Lower leg skin (tissue), 4 donors: ENCODE results near the gene PAX7. TPM values are rescaled to one million over a fixed set of nuclear protein-coding genes. Genes with fewer than 3 reads are reported as not detected.

Source experiments
- DNase-seq, 2 donors: peaks; one replicate each; pipeline ENCODE4 v3.0.0-alpha.2; 2019; ENCODE audit warnings: low spot score in 2 of 2
- H3K4me3 ChIP-seq: fragments of 200-600 bp; sonication (generic); 2 replicates; pipeline ENCODE4 v1.5.1; 2017; ENCODE audit warnings: mild to moderate bottlenecking, low read depth; ENCODE audit not compliant: poor library complexity, severe bottlenecking
- CTCF ChIP-seq, 3 donors: fragments of 450-650 bp; IDR thresholded peaks; one replicate each; pipeline ENCODE4 v1.5.1; 2016; ENCODE audit warnings: antibody characterized with exemption in 3 of 3, mild to moderate bottlenecking in 3 of 3, moderate library complexity in 2 of 3
- POLR2A ChIP-seq, 2 donors: fragments of 450-650 bp; IDR thresholded peaks; one replicate each; pipeline ENCODE4 v1.6.1; 2016 to 2017; ENCODE audit warnings: antibody characterized with exemption in 2 of 2, mild to moderate bottlenecking in 1 of 2, moderate library complexity in 1 of 2
- WGBS, 2 donors: methylation state at CpG; one replicate each; pipeline ENCODE4 v1.1.5; 2018; 5-methylcytosine and 5-hydroxymethylcytosine counted together
- intact Hi-C: fragments of 100-400 bp; cut with DNase I; formaldehyde crosslinking; loops from one replicate; pipeline ENCODE4 v1.15.0; 2023; ENCODE audit warnings: low total_unique reads
- total RNA-seq, 4 donors: library from RNA; depleted of rRNA; stranded (reverse); fragments of >200 nt; gene quantifications; one replicate each; pipeline ENCODE4 v1.1.0, GENCODE V29; 2016

Gene PAX7
- total RNA-seq, 4 donors from 2014 or later: 0.06 to 0.11 TPM; not detected in 2

- intact Hi-C loops: no loop called here
- no peak for DNase-seq
- H3K4me3 ChIP-seq: no peak overlapping the region
- WGBS, 2 donors: 41 to 46% methylated on average over 7 to 8 of the region's 8 CpGs
- TF ChIP-seq POLR2A (IDR thresholded peaks at IDR 0.05): no peak
- TF ChIP-seq CTCF (IDR thresholded peaks at IDR 0.05): no peak
Measured at GRCh38 chr1:18721041-18721440, 90.4 kb downstream of the PAX7 start.

GRCh38 chr1:18721776-18722175 lies 91.1 kb downstream of the PAX7 start:
- no peak for TF ChIP-seq POLR2A (IDR thresholded peaks at IDR 0.05)
- no peak for TF ChIP-seq CTCF (IDR thresholded peaks at IDR 0.05)
- no peak for DNase-seq
- intact Hi-C loops: no loop called here
- WGBS, 2 donors: 60 to 71% methylated on average over 1 of the region's 1 CpG
- no peak overlapping the region for H3K4me3 ChIP-seq

- H3K4me3 ChIP-seq: no peak overlapping the region
- intact Hi-C loops: no loop called here
- TF ChIP-seq CTCF (IDR thresholded peaks at IDR 0.05) (no peak), POLR2A (IDR thresholded peaks at IDR 0.05) (no peak)
- DNase-seq: no peak
- WGBS, 2 donors: 49 to 67% methylated on average over 19 of the region's 19 CpGs
Measured at GRCh38 chr1:18722270-18722669, 91.6 kb downstream of the PAX7 start.

GRCh38 chr1:18723206-18723605 lies 92.6 kb downstream of the PAX7 start:
- peak in 1 of 2 donors; percentile 14 for DNase-seq
- intact Hi-C loops: no loop called here
- no peak overlapping the region for H3K4me3 ChIP-seq
- TF ChIP-seq POLR2A (IDR thresholded peaks at IDR 0.05): no peak
- no peak for TF ChIP-seq CTCF (IDR thresholded peaks at IDR 0.05)
- WGBS, 2 donors: 60 to 74% methylated on average over 9 of the region's 9 CpGs

- TF ChIP-seq CTCF (IDR thresholded peaks at IDR 0.05) (no peak), POLR2A (IDR thresholded peaks at IDR 0.05) (no peak)
- 45 to 56% methylated on average over 19 of the region's 19 CpGs for WGBS, 2 donors
- DNase-seq: no peak
- H3K4me3 ChIP-seq: no peak overlapping the region
- intact Hi-C loops: no loop called here
Measured at GRCh38 chr1:18723701-18724411, 93.2 kb downstream of the PAX7 start.

- H3K4me3 ChIP-seq: no peak overlapping the region
- no peak for DNase-seq
- TF ChIP-seq POLR2A (IDR thresholded peaks at IDR 0.05) (no peak), CTCF (IDR thresholded peaks at IDR 0.05) (no peak)
- WGBS, 2 donors: 49 to 52% methylated on average over 7 of the region's 7 CpGs
- intact Hi-C loops: no loop called here
Measured at GRCh38 chr1:18724801-18725200, 94.2 kb downstream of the PAX7 start.
